T-helper 22 cell (primary cell): ENCODE measurements around the gene UNCX.
"Not testable (repeated sequence)": the region's sequence is repeated elsewhere in the genome, so short reads cannot be mapped to it uniquely, and the experiment has no call there.

ENCODE experiments used
- DNase-seq: peaks from one replicate; pipeline ENCODE4 v3.0.0-alpha.2; 2020; ENCODE audit warnings: low read depth

The UNCX gene

DNA sequence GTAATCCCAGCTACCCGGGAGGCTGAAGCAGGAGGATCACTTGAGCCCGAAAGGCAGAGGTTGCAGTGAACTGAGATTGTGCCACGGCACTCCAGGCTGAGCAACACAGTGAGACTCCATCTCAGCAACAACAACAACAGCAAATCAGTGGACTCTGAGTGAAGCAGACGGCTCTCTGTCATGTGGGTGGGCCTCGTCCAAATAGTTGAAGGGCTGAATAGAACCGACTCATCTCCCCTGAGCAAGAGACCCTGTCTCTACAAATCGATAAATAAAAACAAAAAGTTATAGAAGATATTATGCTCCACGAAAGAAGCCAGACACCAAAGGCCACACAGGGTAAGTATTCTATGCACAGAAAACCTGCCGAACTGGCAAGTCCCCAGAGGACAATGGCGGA lies 45.9 kb downstream of the UNCX start:
- DNase-seq = no peak

DNA sequence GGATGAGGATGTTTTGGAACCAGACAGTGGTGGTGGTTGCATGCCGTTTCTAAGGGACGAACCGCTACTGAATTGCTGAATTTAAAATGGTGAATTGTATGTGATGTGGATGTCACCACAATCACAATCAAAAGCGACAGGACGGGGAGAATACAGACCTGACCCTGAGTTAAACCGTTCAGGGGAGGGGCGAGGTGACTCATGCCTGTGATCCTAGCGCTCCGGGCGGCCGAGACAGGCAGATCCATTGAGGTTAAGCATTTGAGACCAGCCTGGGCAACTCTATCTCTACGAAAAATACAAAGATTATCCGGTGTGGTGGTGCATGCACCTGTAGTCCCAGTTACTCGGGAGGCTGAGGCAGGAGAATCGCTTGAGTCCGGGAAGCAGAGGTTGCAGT lies 46.4 kb downstream of the UNCX start:
- DNase-seq = no peak

- not testable (repeated sequence) for DNase-seq
Observed at GRCh38 chr7:1279895-1280294, 47.2 kb downstream of the UNCX start.

DNA sequence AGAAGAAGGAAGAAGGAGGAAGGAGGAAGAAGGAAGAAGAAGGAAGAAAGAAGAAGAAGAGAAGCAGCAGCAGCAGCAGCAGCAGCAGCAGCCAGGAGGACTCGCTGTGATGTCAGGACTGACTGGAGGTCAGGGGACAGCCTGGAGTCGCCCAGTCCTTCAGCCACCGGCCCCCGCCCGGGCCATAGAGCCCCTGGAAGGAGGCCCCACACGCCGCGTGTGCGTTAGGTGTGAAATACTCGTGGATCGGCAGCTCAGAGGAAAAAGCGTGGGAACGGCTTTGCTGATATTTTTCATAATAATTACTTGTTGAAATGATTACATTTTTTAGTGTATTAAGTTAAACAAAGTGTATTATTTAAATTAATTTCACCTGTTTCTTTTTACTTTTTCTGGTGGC lies 48.4 kb downstream of the UNCX start:
- no peak for DNase-seq

GRCh38 chr7:1282679-1283078 lies 50.0 kb downstream of the UNCX start:
- DNase-seq = no peak

DNA sequence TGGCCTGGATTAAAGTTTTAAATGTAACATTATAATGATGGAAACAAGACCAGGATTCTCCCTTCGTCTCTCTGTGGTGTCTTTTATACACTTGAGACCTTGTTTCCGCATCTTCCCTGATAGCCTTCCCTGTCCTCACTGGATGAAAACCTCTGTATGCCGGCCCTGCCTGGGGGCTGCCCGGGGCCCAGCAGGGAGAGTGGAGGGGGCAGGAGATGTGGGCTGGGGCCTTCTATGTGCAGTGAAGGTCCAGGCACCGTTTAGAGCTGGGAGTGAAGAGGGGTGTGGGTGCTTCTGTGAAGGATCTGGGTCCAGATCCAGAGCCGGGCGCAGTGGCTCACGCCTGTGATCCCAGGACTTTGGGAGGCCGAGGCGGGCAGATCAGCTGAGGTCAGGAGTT lies 50.7 kb downstream of the UNCX start:
- DNase-seq = no peak

DNA sequence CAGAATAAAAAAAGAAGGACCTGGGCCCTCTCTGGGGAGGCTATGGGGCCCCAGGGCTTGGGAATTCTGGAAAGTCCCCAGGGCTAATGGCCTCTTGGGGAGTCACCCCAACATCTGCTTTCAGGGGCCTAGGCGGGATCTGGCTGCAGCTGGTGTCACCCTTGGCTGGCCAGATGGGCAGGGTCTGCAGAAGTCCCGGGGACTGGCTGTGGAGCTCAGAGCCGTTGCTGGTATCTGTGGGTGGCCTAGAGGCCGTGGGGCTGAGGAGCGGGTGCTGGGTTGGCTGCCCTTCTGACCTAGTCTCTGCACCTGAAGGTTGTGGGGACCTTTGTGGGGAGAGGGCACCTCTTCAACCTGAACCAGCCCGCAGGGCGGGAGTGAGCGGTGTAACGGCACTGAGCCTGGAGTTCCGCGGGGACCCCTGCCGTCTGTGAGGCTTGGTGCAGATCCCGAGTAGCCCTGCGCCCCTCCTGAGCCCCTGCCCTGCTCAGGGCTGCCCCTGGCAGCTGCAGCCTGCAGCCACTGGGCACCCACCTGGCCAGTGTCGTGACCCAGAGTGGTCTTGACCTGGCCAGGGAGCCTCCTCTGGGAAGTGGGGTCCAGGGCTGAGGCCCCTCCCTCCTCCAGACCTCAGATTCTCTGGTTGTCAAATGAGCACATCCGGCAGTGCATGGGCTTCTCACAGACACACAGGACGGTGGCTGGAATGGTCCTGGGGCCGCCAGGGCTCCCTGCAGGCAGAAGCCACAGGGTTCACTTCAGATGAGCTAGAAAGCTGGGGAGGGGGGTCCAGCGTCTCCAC lies 51.5 kb downstream of the UNCX start:
- DNase-seq = no peak

DNA sequence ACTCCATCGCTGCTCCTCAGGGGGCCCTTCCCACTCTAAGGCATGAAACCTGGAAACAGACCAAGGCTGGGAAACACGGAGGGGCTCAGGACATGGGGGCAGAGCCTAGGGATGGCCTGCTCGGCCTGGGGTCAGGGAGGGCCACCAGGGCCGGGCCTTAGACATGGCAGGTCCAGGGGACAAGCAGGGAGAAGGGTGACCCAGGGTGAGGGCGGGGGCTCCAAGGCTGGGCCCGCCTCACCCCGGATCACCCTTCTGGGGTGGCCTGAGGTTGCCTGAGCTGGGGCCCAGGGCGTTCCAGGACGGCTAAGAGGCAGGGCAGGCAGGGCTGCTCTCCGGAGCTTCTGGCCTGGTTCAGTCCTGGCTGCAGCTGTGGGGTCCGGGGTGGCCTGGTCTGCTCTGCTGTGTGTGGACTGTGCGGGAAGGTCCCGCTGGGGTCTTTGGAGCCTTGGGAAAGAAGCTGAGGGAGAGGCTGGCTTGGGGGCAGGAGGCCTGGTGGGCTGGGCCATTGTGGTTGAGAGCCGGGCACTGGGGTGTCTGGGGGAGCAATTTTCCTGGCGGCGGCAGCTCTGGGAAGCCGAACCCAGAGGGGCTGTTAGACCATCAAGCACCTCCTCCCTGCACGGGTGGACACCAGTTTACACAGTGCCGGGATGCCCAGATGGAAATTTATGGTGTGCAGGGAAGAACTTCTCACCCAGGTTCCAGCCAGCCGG lies 52.2 kb downstream of the UNCX start:
- no peak for DNase-seq

DNA sequence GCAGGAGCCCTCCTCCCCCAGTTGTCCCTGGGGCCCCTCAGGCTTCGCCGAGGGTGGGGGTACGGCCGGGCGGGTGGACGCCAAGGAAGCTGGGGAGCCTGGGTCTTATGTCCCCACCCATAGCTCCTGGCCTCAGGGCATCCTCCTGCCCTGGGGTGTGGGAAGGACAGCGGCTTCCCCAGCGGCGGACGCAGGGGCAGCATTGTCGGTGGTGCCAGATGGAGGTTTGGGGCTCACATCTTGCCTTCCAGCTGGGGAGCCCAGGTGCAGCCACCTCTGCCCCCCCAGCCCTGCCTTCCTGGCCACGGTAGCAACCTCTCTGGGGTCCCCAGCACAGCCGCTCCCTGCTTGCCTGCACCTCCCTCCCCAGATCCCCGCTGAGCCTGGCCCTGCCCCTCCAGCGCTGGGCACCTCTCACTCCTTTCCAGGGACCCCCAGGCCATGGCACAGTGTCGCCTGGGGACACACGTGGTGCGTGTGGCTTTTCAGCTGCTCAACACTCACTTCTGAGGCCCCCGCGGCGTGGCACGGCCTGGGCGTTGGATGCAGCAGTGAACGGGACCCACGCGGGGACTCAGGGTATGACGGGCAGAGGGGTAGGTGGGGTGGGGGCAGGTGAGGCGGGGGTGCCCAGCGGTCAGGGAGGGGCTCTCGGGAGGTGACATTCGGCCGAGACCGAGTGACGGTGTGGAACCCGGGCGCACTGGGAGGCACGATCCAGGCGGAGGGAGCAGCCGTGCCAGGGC lies 53.1 kb downstream of the UNCX start:
- DNase-seq = no peak
